HEK293 (cell line): ENCODE data around the gene ACOD1.

Experiments used
- ZNF112 ChIP-seq: fragments of 450-650 bp; formaldehyde crosslinking; IDR thresholded peaks from 2 replicates; pipeline ENCODE4 v1.5.0; 2017; ENCODE audit warnings: missing biosample characterization, missing genetic modification characterization
- ZNF169 ChIP-seq: fragments of 450-650 bp; formaldehyde crosslinking; IDR thresholded peaks from 2 replicates; pipeline ENCODE4 v1.5.1; 2016; ENCODE audit warnings: missing biosample characterization, missing genetic modification characterization
- TF ChIP-seq, protein P1 (sequence below): fragments of 450-650 bp; formaldehyde crosslinking; IDR thresholded peaks from 2 replicates; pipeline ENCODE4 v1.5.1; 2016; ENCODE audit warnings: missing biosample characterization, missing genetic modification characterization

DNA sequence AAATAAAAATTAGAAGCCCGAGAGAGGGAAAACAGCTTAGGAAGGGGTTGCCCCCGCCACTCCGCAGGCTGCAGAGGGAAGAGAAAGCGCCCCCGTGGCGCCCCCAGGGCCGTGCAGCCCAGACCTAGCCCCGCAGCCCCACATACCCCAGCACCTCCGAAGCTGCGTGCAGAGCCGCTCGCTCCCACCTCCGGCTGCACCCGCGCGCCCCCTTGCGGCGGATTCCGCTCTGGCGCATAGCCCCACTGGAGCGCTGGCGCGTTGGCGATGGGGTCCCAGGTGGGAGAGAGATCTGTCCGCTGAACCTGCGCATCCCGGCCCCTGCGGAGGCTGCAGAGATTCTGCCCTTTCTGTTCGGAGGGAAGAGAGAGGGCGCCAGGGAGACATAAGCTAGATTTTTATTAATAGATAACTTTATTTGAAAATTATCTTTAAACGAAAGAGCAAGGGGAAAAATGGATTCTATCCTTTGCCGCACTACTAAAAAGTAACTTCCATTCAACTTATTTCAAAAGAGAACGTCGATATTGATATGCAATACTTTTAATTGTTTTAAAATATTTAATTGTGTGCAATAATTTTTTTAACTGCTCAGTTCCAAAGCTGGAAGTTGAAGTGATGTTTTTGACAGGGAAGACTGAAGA lies 31.9 kb downstream of the ACOD1 start:
- TF ChIP-seq ZNF169 (tag by site-specific recombination): no peak
- no peak for TF ChIP-seq ZNF112 (tag by site-specific recombination)
- TF ChIP-seq, protein P1, sequence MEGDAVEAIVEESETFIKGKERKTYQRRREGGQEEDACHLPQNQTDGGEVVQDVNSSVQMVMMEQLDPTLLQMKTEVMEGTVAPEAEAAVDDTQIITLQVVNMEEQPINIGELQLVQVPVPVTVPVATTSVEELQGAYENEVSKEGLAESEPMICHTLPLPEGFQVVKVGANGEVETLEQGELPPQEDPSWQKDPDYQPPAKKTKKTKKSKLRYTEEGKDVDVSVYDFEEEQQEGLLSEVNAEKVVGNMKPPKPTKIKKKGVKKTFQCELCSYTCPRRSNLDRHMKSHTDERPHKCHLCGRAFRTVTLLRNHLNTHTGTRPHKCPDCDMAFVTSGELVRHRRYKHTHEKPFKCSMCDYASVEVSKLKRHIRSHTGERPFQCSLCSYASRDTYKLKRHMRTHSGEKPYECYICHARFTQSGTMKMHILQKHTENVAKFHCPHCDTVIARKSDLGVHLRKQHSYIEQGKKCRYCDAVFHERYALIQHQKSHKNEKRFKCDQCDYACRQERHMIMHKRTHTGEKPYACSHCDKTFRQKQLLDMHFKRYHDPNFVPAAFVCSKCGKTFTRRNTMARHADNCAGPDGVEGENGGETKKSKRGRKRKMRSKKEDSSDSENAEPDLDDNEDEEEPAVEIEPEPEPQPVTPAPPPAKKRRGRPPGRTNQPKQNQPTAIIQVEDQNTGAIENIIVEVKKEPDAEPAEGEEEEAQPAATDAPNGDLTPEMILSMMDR (tag by site-specific recombination): peak; percentile 87
